Brain microvascular endothelial cell (primary cell): ENCODE measurements around the gene C21orf91.
A peak's percentile ranks its signal among the peaks of the same experiment; 100 is the strongest.

Source experiments
- DNase-seq: peaks from one replicate; pipeline ENCODE4 v3.0.0-alpha.2; 2020
- H3K27ac ChIP-seq: fragments of 250-450 bp; sonication (Bioruptor Pico); 2 replicates; pipeline ENCODE4 v1.5.1; 2020; ENCODE audit warnings: mild to moderate bottlenecking, moderate library complexity
- H3K27me3 ChIP-seq: fragments of 250-450 bp; sonication (Bioruptor Pico); replicated peaks from 2 replicates; pipeline ENCODE4 v1.5.1; 2020; ENCODE audit warnings: mild to moderate bottlenecking
- H3K36me3 ChIP-seq: fragments of 250-450 bp; sonication (Bioruptor Pico); replicated peaks from 2 replicates; pipeline ENCODE4 v1.5.1; 2020; ENCODE audit warnings: mild to moderate bottlenecking
- H3K4me3 ChIP-seq: 2 replicates; pipeline ENCODE4 v1.5.1; 2011; ENCODE audit warnings: low read depth, mild to moderate bottlenecking, control low read depth, low read length, moderate library complexity
- in situ Hi-C: cut with HindIII; loops from 2 replicates; pipeline ENCODE4 v1.10.0; 2017; ENCODE audit warnings: low sequenced_read_pairs, low pct_ligation_motif_present
- TF ChIP-seq, protein P1 (sequence below): IDR thresholded peaks from 2 replicates; pipeline ENCODE4 v1.5.1; 2011; ENCODE audit warnings: low read depth, mild to moderate bottlenecking, moderate library complexity, low read length, control low read depth, inconsistent platforms; ENCODE audit errors: missing control alignments

C21orf91 gene

DNA sequence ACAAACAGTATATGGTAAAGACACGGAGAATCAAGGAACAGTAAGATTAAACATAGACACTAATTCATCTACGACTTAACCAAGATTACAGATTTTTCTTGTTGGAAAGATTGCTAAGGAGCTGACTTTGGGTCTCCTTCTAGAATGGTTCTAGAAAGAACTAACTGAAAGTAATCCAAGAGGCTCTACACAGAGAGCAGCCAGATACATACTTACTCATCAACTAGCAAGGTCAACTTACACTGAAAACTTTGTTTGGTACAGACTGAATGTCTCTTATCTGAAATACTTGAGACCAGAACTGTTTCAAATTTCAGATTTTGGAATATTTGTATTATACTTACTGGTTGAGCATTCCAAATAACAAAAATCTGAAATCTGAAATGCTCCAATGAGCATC lies 5.8 kb downstream of the C21orf91 start:
- Histone ChIP-seq H3K27me3 (no peaks in the 10 kb centered on the region), H3K36me3 (peaks cover 10% of the 10 kb centered on the region), H3K4me3 (no peak overlapping the region), H3K27ac (no peak overlapping the region)
- TF ChIP-seq, protein P1, sequence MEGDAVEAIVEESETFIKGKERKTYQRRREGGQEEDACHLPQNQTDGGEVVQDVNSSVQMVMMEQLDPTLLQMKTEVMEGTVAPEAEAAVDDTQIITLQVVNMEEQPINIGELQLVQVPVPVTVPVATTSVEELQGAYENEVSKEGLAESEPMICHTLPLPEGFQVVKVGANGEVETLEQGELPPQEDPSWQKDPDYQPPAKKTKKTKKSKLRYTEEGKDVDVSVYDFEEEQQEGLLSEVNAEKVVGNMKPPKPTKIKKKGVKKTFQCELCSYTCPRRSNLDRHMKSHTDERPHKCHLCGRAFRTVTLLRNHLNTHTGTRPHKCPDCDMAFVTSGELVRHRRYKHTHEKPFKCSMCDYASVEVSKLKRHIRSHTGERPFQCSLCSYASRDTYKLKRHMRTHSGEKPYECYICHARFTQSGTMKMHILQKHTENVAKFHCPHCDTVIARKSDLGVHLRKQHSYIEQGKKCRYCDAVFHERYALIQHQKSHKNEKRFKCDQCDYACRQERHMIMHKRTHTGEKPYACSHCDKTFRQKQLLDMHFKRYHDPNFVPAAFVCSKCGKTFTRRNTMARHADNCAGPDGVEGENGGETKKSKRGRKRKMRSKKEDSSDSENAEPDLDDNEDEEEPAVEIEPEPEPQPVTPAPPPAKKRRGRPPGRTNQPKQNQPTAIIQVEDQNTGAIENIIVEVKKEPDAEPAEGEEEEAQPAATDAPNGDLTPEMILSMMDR: no peak
- in situ Hi-C loops: no loop called here
- DNase-seq: no peak

DNA sequence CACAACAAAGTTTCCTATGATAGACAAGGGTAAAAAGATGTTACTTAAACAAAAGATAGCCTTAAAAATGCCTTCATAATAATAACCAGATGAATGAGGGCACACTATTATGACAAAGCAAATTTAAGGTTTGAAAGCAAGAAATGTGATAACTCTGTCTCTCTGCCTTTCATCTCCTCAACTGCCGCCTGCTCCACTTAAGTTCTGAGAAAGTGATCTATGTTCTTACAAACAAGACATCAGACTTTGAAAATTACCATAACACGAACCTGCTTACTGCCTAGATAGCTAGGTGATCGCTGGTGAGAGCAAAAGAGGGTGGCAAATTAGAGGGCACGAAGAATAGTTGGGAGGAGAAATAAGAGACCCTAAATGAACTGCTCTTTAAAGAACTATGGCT lies 13.2 kb downstream of the C21orf91 start:
- Histone ChIP-seq H3K27me3 (no peaks in the 10 kb centered on the region), H3K4me3 (no peak overlapping the region), H3K36me3 (peaks cover 10% of the 10 kb centered on the region), H3K27ac (no peak overlapping the region)
- TF ChIP-seq, protein P1: no peak
- in situ Hi-C loops: no loop called here
- DNase-seq: no peak

DNA sequence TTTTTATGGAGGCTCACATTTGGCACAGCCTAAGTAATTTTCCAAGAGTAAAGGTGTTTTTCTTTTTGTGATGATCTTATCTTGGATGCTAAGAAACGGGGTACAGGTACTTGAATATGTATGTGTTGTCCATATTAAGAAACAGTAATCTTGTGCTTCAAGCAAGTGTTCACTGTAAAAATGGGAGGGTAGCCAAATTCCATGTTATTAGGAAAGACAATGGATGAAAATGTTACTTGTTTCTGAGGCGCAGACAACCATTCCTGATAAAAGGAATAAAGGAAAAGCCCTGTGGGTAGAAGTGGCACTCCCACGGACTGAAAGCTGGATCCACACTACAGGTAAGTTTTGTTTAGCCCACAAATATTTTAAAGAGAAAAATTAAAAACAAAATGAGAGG lies 15.6 kb downstream of the C21orf91 start:
- TF ChIP-seq, protein P1: no peak
- H3K4me3 ChIP-seq: no peak overlapping the region
- H3K27ac ChIP-seq: no peak overlapping the region
- H3K27me3 ChIP-seq: no peaks in the 10 kb centered on the region
- H3K36me3 ChIP-seq: peaks cover 6% of the 10 kb centered on the region
- no peak for DNase-seq
- in situ Hi-C loops: no loop called here

DNA sequence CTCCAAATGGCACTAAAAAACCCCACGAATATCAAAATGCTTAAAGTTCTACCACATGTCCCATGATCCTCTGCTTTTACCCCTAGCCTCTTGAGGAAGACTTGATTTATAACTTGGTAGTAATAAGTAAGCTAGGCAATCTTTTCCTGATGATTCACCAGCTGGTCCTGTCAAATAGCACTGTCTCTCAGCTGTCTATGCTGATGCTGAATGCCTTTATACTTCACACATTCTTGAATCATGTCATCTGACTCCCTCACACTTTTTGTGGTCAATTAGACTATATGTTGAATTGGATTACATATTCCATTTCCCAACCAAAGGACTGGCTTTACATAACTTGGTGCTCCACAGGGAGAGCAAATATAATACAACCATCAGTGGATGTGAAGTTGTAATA lies 16.6 kb downstream of the C21orf91 start:
- TF ChIP-seq, protein P1: no peak
- peak; percentile 47 for DNase-seq
- no peak overlapping the region for H3K4me3 ChIP-seq

GRCh38 chr21:17799414-17800164 lies 19.6 kb downstream of the C21orf91 start:
- Histone ChIP-seq H3K36me3 (no peaks in the 10 kb centered on the region), H3K27me3 (no peaks in the 10 kb centered on the region), H3K27ac (no peak overlapping the region), H3K4me3 (no peak overlapping the region)
- in situ Hi-C loops: no loop called here
- TF ChIP-seq, protein P1: no peak
- DNase-seq: no peak

More for the DNA sequence above, 16.6 kb downstream of the C21orf91 start:
- Histone ChIP-seq H3K27me3 (no peaks in the 10 kb centered on the region), H3K27ac (no peak overlapping the region), H3K36me3 (no peaks in the 10 kb centered on the region)
- in situ Hi-C loops: no loop called here

DNA sequence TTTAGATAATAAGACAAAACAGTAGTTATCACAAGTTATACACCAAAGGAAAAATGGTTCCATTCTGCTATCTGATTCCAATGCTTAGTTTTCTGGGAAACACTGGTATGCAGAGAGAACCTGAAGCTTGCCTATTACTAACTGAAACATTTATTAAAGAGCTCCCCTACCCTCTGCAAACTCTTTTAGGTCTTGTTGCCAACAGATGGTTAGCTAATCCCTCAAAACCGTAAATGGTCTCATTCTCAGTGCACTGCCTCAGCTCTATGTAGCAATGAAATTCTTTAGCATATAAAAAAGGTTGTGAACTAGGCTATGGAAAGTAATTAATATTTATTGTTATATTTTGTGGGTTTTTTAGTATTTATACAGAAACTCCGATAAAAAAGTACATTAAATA lies 20.4 kb downstream of the C21orf91 start:
- Histone ChIP-seq H3K36me3 (no peaks in the 10 kb centered on the region), H3K4me3 (no peak overlapping the region), H3K27me3 (no peaks in the 10 kb centered on the region), H3K27ac (no peak overlapping the region)
- DNase-seq: no peak
- in situ Hi-C loops: no loop called here
- TF ChIP-seq, protein P1: no peak
